Tibial artery (tissue), 4 donors: Measurements from ENCODE around the gene SLC4A11.

ENCODE experiments used
- DNase-seq, 2 donors: peaks; one replicate each; pipeline ENCODE4 v3.0.0-alpha.2; 2019
- H3K27ac ChIP-seq, 2 donors: fragments of 200-600 bp; sonication (generic) in 1 of 2; 1 replicate in 1 of 2; 2 replicates in 1 of 2; pipeline ENCODE4 v1.5.1; 2018 to 2019; ENCODE audit warnings: mild to moderate bottlenecking in 1 of 2
- H3K27me3 ChIP-seq, 2 donors: fragments of 200-600 bp; sonication (generic) in 1 of 2; one replicate each; pipeline versions ENCODE4 v1.5.1 to v1.6.0; 2016 to 2019
- H3K36me3 ChIP-seq, 3 donors: fragments of 200-600 bp; sonication (generic) in 2 of 3; one replicate each; pipeline ENCODE4 v1.5.1; 2016 to 2019; ENCODE audit warnings: mild to moderate bottlenecking in 2 of 3
- H3K4me1 ChIP-seq, 4 donors: fragments of 200-600 bp; sonication (generic) in 2 of 4; 1 replicate in 3 of 4; 2 replicates in 1 of 4; pipeline ENCODE4 v1.5.1; 2016 to 2019
- H3K4me3 ChIP-seq, 2 donors: fragments of 200-600 bp; sonication (generic) in 1 of 2; 1 replicate in 1 of 2; 2 replicates in 1 of 2; pipeline ENCODE4 v1.5.1; 2018 to 2019; ENCODE audit warnings: mild to moderate bottlenecking in 2 of 2
- H3K9me3 ChIP-seq, 3 donors: fragments of 200-600 bp; sonication (generic) in 1 of 3; one replicate each; pipeline ENCODE4 v1.5.1; 2016 to 2019
- CTCF ChIP-seq, 2 experiments: fragments of 200-600 bp in 1 of 2; fragments of 450-650 bp in 1 of 2; IDR thresholded peaks; one replicate each; pipeline ENCODE4 v1.5.1; 2017 to 2019; ENCODE audit warnings: antibody characterized with exemption in 2 of 2, mild to moderate bottlenecking in 1 of 2, moderate library complexity in 1 of 2
- intact Hi-C: fragments of 100-400 bp; cut with DNase I; formaldehyde crosslinking; loops from one replicate; pipeline ENCODE4 v1.15.0; 2023; ENCODE audit warnings: low total_unique reads

The SLC4A11 gene

GRCh38 chr20:3248993-3249347, 10.0 kb upstream of the SLC4A11 start:
- Histone ChIP-seq H3K27ac (no peak overlapping the region), H3K36me3 (peaks cover 25 to 33% (median 30%) of the 10 kb centered on the region in 3 donors), H3K27me3 (peaks cover 0 to 5% of the 10 kb centered on the region in 2 donors), H3K9me3 (no peaks in the 10 kb centered on the region), H3K4me3 (peak overlapping the region; percentile 4 to 5), H3K4me1 (peaks cover 0 to 22% (median 17%) of the 10 kb centered on the region in 4 donors)
- TF ChIP-seq CTCF (IDR thresholded peaks at IDR 0.05) = no peak
- no peak for DNase-seq
- intact Hi-C loops = no loop called here

GRCh38 chr20:3248167-3248992, 9.4 kb upstream of the SLC4A11 start:
- peak in 1 of 2 donors; percentile 52 for DNase-seq

GRCh38 chr20:3247638-3248037, 8.6 kb upstream of the SLC4A11 start:
- Histone ChIP-seq H3K27ac (no peak overlapping the region), H3K9me3 (no peaks in the 10 kb centered on the region), H3K27me3 (peaks cover 0 to 11% of the 10 kb centered on the region in 2 donors), H3K4me3 (no peak overlapping the region), H3K4me1 (peaks cover 0 to 22% (median 17%) of the 10 kb centered on the region in 4 donors), H3K36me3 (peaks cover 15 to 19% (median 19%) of the 10 kb centered on the region in 3 donors)
- intact Hi-C loops = no loop called here
- DNase-seq = no peak
- TF ChIP-seq CTCF (IDR thresholded peaks at IDR 0.05) = no peak

More at GRCh38 chr20:3248167-3248992, 9.4 kb upstream of the SLC4A11 start:
- Histone ChIP-seq H3K4me3 (peak overlapping the region; percentile 4 to 5), H3K36me3 (peaks cover 23 to 27% (median 27%) of the 10 kb centered on the region in 3 donors), H3K27ac (no peak overlapping the region), H3K4me1 (peaks cover 0 to 22% (median 17%) of the 10 kb centered on the region in 4 donors), H3K27me3 (peaks cover 0 to 7% of the 10 kb centered on the region in 2 donors), H3K9me3 (no peaks in the 10 kb centered on the region)
- intact Hi-C loops = no loop called here
- TF ChIP-seq CTCF (IDR thresholded peaks at IDR 0.05) = no peak

- H3K36me3 ChIP-seq = peaks cover 10 to 11% (median 10%) of the 10 kb centered on the region in 3 donors
- H3K27ac ChIP-seq = no peak overlapping the region
- H3K27me3 ChIP-seq = peaks cover 0 to 11% of the 10 kb centered on the region in 2 donors
- no peak for DNase-seq
- H3K4me1 ChIP-seq = peaks cover 0 to 22% (median 17%) of the 10 kb centered on the region in 4 donors
- intact Hi-C loops = no loop called here
- no peaks in the 10 kb centered on the region for H3K9me3 ChIP-seq
- H3K4me3 ChIP-seq = no peak overlapping the region
- TF ChIP-seq CTCF (IDR thresholded peaks at IDR 0.05) = no peak
Measured at GRCh38 chr20:3246682-3247081, 7.7 kb upstream of the SLC4A11 start.

- no peak for DNase-seq
- Histone ChIP-seq H3K36me3 (peaks cover under 1 to 3% (median 1%) of the 10 kb centered on the region in 3 donors), H3K9me3 (no peaks in the 10 kb centered on the region), H3K4me1 (peaks cover 0 to 22% (median 17%) of the 10 kb centered on the region in 4 donors), H3K4me3 (no peak overlapping the region), H3K27me3 (peaks cover 0 to 20% of the 10 kb centered on the region in 2 donors), H3K27ac (no peak overlapping the region)
- intact Hi-C loops = no loop called here
- TF ChIP-seq CTCF (IDR thresholded peaks at IDR 0.05) = no peak
Measured at GRCh38 chr20:3245711-3246110, 6.7 kb upstream of the SLC4A11 start.
